Ascending aorta (tissue), 2 donors: Measurements from ENCODE around the gene MUC6. TPM values are rescaled to one million over a fixed set of nuclear protein-coding genes. Genes with fewer than 3 reads are reported as not detected.

Source experiments
- DNase-seq, 2 donors: peaks; one replicate each; pipeline ENCODE4 v3.0.0-alpha.2; 2019; ENCODE audit warnings: low spot score in 2 of 2
- H3K27ac ChIP-seq, 2 donors: fragments of 200-600 bp; sonication (generic); one replicate each; pipeline ENCODE4 v1.5.1; 2016 to 2017; ENCODE audit warnings: mild to moderate bottlenecking in 1 of 2
- H3K27me3 ChIP-seq: fragments of 200-600 bp; sonication (generic); one replicate; pipeline ENCODE4 v1.5.1; 2017
- H3K36me3 ChIP-seq, 2 donors: fragments of 200-600 bp; sonication (generic); one replicate each; pipeline ENCODE4 v1.5.1; 2016
- H3K4me1 ChIP-seq, 2 donors: fragments of 200-600 bp; sonication (generic); one replicate each; pipeline ENCODE4 v1.5.1; 2016 to 2017; ENCODE audit warnings: mild to moderate bottlenecking in 1 of 2
- H3K4me3 ChIP-seq, 2 donors: fragments of 200-600 bp; sonication (generic); one replicate each; pipeline ENCODE4 v1.5.1; 2016 to 2017; ENCODE audit warnings: mild to moderate bottlenecking in 1 of 2
- H3K9me3 ChIP-seq, 2 donors: fragments of 200-600 bp; sonication (generic); one replicate each; pipeline ENCODE4 v1.5.1; 2016
- CTCF ChIP-seq, 3 experiments: fragments of 200-600 bp in 2 of 3; fragments of 450-650 bp in 1 of 3; sonication (generic) in 2 of 3; IDR thresholded peaks; one replicate each; pipeline ENCODE4 v1.5.1; 2016 to 2019; ENCODE audit warnings: antibody characterized with exemption in 3 of 3, mild to moderate bottlenecking in 1 of 3, moderate library complexity in 1 of 3
- intact Hi-C: fragments of 100-400 bp; cut with DNase I; formaldehyde crosslinking; loops from one replicate; pipeline ENCODE4 v1.15.1; 2023
- total RNA-seq: library from RNA; depleted of rRNA; stranded (reverse); fragments of >200 nt; gene quantifications from one replicate; pipeline ENCODE4 v1.1.0, GENCODE V29; 2016

MUC6 gene
- total RNA-seq, 1 donor from 2014 or later, result not detected

GRCh38 chr11:1041471-1041870 is 5.0 kb upstream of the MUC6 start:
- H3K4me3 ChIP-seq, result no peak overlapping the region

GRCh38 chr11:1041149-1041467 is 4.6 kb upstream of the MUC6 start:
- Histone ChIP-seq H3K9me3 (no peaks in the 10 kb centered on the region), H3K4me3 (no peak overlapping the region), H3K27me3 (no peaks in the 10 kb centered on the region), H3K4me1 (no peaks in the 10 kb centered on the region), H3K27ac (no peak overlapping the region), H3K36me3 (no peaks in the 10 kb centered on the region)
- intact Hi-C loops, result no loop called here
- DNase-seq, result no peak
- TF ChIP-seq CTCF (IDR thresholded peaks at IDR 0.05), result no peak

More at GRCh38 chr11:1041471-1041870, 5.0 kb upstream of the MUC6 start:
- no peaks in the 10 kb centered on the region for H3K4me1 ChIP-seq
- no peak overlapping the region for H3K27ac ChIP-seq
- no peak for TF ChIP-seq CTCF (IDR thresholded peaks at IDR 0.05)
- H3K36me3 ChIP-seq, result no peaks in the 10 kb centered on the region
- intact Hi-C loops, result no loop called here
- no peak for DNase-seq
- H3K9me3 ChIP-seq, result no peaks in the 10 kb centered on the region
- no peaks in the 10 kb centered on the region for H3K27me3 ChIP-seq

GRCh38 chr11:1040428-1041148 is 4.1 kb upstream of the MUC6 start:
- no peak for DNase-seq
- Histone ChIP-seq H3K27me3 (no peaks in the 10 kb centered on the region), H3K4me1 (no peaks in the 10 kb centered on the region), H3K9me3 (no peaks in the 10 kb centered on the region), H3K4me3 (no peak overlapping the region), H3K36me3 (no peaks in the 10 kb centered on the region), H3K27ac (no peak overlapping the region)
- intact Hi-C loops, result no loop called here
- TF ChIP-seq CTCF (IDR thresholded peaks at IDR 0.05), result no peak

- H3K27ac ChIP-seq, result no peak overlapping the region
- H3K36me3 ChIP-seq, result no peaks in the 10 kb centered on the region
- no peak for TF ChIP-seq CTCF (IDR thresholded peaks at IDR 0.05)
- intact Hi-C loops, result no loop called here
- H3K9me3 ChIP-seq, result no peaks in the 10 kb centered on the region
- DNase-seq, result no peak
- H3K27me3 ChIP-seq, result no peaks in the 10 kb centered on the region
- no peak overlapping the region for H3K4me3 ChIP-seq
- peaks cover 2 to 3% of the 10 kb centered on the region in 2 donors for H3K4me1 ChIP-seq
Measured at GRCh38 chr11:1039481-1040427, 3.2 kb upstream of the MUC6 start.

- Histone ChIP-seq H3K27ac (no peak overlapping the region), H3K4me3 (no peak overlapping the region), H3K36me3 (no peaks in the 10 kb centered on the region), H3K4me1 (peaks cover 8 to 9% of the 10 kb centered on the region in 2 donors), H3K9me3 (no peaks in the 10 kb centered on the region), H3K27me3 (no peaks in the 10 kb centered on the region)
- no peak for DNase-seq
- intact Hi-C loops, result no loop called here
- no peak for TF ChIP-seq CTCF (IDR thresholded peaks at IDR 0.05)
Measured at GRCh38 chr11:1038921-1039320, 2.4 kb upstream of the MUC6 start.
